HCT116 (cell line): ENCODE measurements around the gene PAOX. TPM values are rescaled to one million over a fixed set of nuclear protein-coding genes. Genes with fewer than 3 reads are reported as not detected.

Experiments used
- ATAC-seq: fragments of 200-7000 bp; cut with Tn5 transposase; 2 replicates; pipeline ENCODE4 v1.9.1; 2020; ENCODE audit warnings: mild to moderate bottlenecking, moderate library complexity
- BruUV-seq: library from RNA; stranded (reverse); fragments of 400-500 nt; replicated peaks from 2 replicates; lab custom pipeline; 2021; lab: Mats Ljungman, UMichigan
- CTCF ChIA-PET: fragments of 300-600 bp; sonication (Branson Sonifier 250); formaldehyde crosslinking; loops from one replicate; lab custom pipeline; 2021; ENCODE audit warnings: antibody characterized with exemption; lab: Charles Lee
- POLR2A ChIA-PET: fragments of 300-600, 350-600 bp; sonication (Branson Sonifier 250); formaldehyde crosslinking; loops from one replicate; lab custom pipeline; 2021; ENCODE audit warnings: antibody characterized with exemption; lab: Charles Lee
- RAD21 ChIA-PET, 2 experiments: fragments of 300-600 bp; sonication (Branson Sonifier 250); formaldehyde crosslinking; loops; one replicate each; lab custom pipeline; 2023; ENCODE audit warnings: low total read pairs in 2 of 2; ENCODE audit not compliant: uncharacterized antibody in 2 of 2, unreplicated experiment in 2 of 2, low non-redundant PET in 1 of 2; lab: Charles Lee
- DNase-seq: peaks from one replicate; pipeline ENCODE4 v3.0.0-alpha.2; 2010; ENCODE audit warnings: low read depth, low spot score
- H2AFZ ChIP-seq: fragments of 200-600 bp; shearing (Covaris generic), sonication (generic); 2 replicates; pipeline ENCODE4 v1.6.1; 2017; ENCODE audit warnings: low read depth, mixed run types, mixed read lengths, antibody characterized with exemption, low read length; ENCODE audit not compliant: poor library complexity, severe bottlenecking
- H3K27ac ChIP-seq: 2 replicates; pipeline ENCODE4 v1.5.1; 2012; ENCODE audit warnings: low read depth, low read length
- H3K27me3 ChIP-seq: fragments of 200-600 bp; sonication (generic); 2 replicates; pipeline ENCODE4 v1.6.1; 2016; ENCODE audit warnings: mixed run types, low read length, mixed read lengths; ENCODE audit not compliant: insufficient read depth
- H3K36me3 ChIP-seq, 2 experiments: fragments of 200-500 bp in 1 of 2; fragments of 200-600 bp in 1 of 2; sonication (Bioruptor generic) in 1 of 2; sonication (generic) in 1 of 2; 2 replicates each; pipeline versions ENCODE4 v1.5.1 to v1.6.1; 2014 to 2016; ENCODE audit warnings: low read length in 2 of 2, inconsistent platforms in 1 of 2, mixed read lengths in 1 of 2, mixed run types in 1 of 2; ENCODE audit not compliant: insufficient read depth in 2 of 2, control insufficient read depth in 1 of 2
- H3K4me1 ChIP-seq, 2 experiments: fragments of 200-600 bp in 1 of 2; sonication (generic) in 1 of 2; 2 replicates each; pipeline versions ENCODE4 v1.5.1 to v1.6.1; 2012 to 2017; ENCODE audit warnings: low read length in 2 of 2, inconsistent platforms in 1 of 2, mild to moderate bottlenecking in 1 of 2, mixed read lengths in 1 of 2, mixed run types in 1 of 2, moderate library complexity in 1 of 2; ENCODE audit not compliant: insufficient read depth in 2 of 2, control insufficient read depth in 1 of 2
- H3K4me2 ChIP-seq: fragments of 200-600 bp; sonication (generic); 2 replicates; pipeline ENCODE4 v1.6.1; 2017; ENCODE audit warnings: mixed run types, low read length, mixed read lengths
- H3K4me3 ChIP-seq, 2 experiments: fragments of 200-600 bp in 1 of 2; sonication (generic) in 1 of 2; replicated peaks in 1 of 2; 2 replicates each; pipeline ENCODE4 v1.5.1; 2011 to 2016; ENCODE audit warnings: low read length in 2 of 2, control low read depth in 1 of 2, low read depth in 1 of 2, mild to moderate bottlenecking in 1 of 2, mixed read lengths in 1 of 2, mixed run types in 1 of 2
- H3K79me2 ChIP-seq: fragments of 200-600 bp; sonication (generic); 2 replicates; pipeline ENCODE4 v1.6.1; 2017; ENCODE audit warnings: mild to moderate bottlenecking, mixed run types, low read length, moderate library complexity, mixed read lengths; ENCODE audit not compliant: insufficient read depth
- H3K9ac ChIP-seq: fragments of 200-600 bp; sonication (generic); 2 replicates; pipeline ENCODE4 v1.6.1; 2016; ENCODE audit warnings: low read length, mixed read lengths
- H3K9me2 ChIP-seq: fragments of 200-600 bp; sonication (generic), shearing (Covaris generic); 2 replicates; pipeline ENCODE4 v1.6.1; 2017; ENCODE audit warnings: mixed run types, mild to moderate bottlenecking, moderate library complexity; ENCODE audit not compliant: insufficient read depth
- H3K9me3 ChIP-seq, 2 experiments: fragments of 200-500 bp in 1 of 2; fragments of 200-600 bp in 1 of 2; sonication (Bioruptor generic) in 1 of 2; sonication (generic) in 1 of 2; 2 replicates each; pipeline ENCODE4 v1.6.1; 2014 to 2017; ENCODE audit warnings: low read length in 2 of 2, mixed read lengths in 2 of 2, inconsistent platforms in 1 of 2, low read depth in 1 of 2, mild to moderate bottlenecking in 1 of 2, mixed run types in 1 of 2, moderate library complexity in 1 of 2; ENCODE audit not compliant: control insufficient read depth in 1 of 2, insufficient read depth in 1 of 2
- H4K20me1 ChIP-seq: fragments of 200-600 bp; sonication (generic), shearing (Covaris generic); 2 replicates; pipeline ENCODE4 v1.6.1; 2017; ENCODE audit warnings: mixed run types, mild to moderate bottlenecking, moderate library complexity; ENCODE audit not compliant: insufficient read depth
- EGR1 ChIP-seq: IDR thresholded peaks from 2 replicates; pipeline ENCODE4 v1.6.1; 2012; ENCODE audit warnings: low read depth
- EZH2 ChIP-seq: fragments of 200-600 bp; sonication (generic); IDR thresholded peaks from 2 replicates; pipeline ENCODE4 v1.6.1; 2017; ENCODE audit warnings: antibody characterized with exemption, mixed run types
- EZH2phosphoT487 ChIP-seq: fragments of 200-600 bp; IDR thresholded peaks from 2 replicates; pipeline ENCODE4 v1.6.1; 2018; ENCODE audit warnings: antibody characterized with exemption, borderline replicate concordance
- FOSL1 ChIP-seq: IDR thresholded peaks from 2 replicates; pipeline ENCODE4 v1.6.1; 2012; ENCODE audit warnings: low read depth
- JUND ChIP-seq: IDR thresholded peaks from 2 replicates; pipeline ENCODE4 v1.6.1; 2012
- POLR2AphosphoS5 ChIP-seq: IDR thresholded peaks from 2 replicates; pipeline ENCODE4 v1.6.1; 2011; ENCODE audit warnings: mild to moderate bottlenecking, low read depth, low read length, moderate library complexity
- SIN3A ChIP-seq: IDR thresholded peaks from 2 replicates; pipeline ENCODE4 v1.6.1; 2012; ENCODE audit warnings: low read depth
- SP1 ChIP-seq: IDR thresholded peaks from 2 replicates; pipeline ENCODE4 v1.6.1; 2012; ENCODE audit warnings: low read depth
- TCF7L2 ChIP-seq: IDR thresholded peaks from 2 replicates; pipeline ENCODE4 v1.7.0; 2011; ENCODE audit warnings: borderline replicate concordance, inconsistent platforms; ENCODE audit not compliant: insufficient read depth, insufficient read length; ENCODE audit errors: extremely low read depth
- YY1 ChIP-seq: IDR thresholded peaks from 2 replicates; pipeline ENCODE4 v1.6.1; 2011; ENCODE audit warnings: low read length, low read depth, moderate library complexity, mild to moderate bottlenecking; ENCODE audit not compliant: insufficient replicate concordance; ENCODE audit errors: extremely low read depth
- ZBTB33 ChIP-seq: IDR thresholded peaks from 2 replicates; pipeline ENCODE4 v1.6.1; 2011; ENCODE audit warnings: mild to moderate bottlenecking, low read length, moderate library complexity; ENCODE audit not compliant: insufficient replicate concordance; ENCODE audit errors: extremely low read depth
- ZFX ChIP-seq: fragments of 450-650 bp; IDR thresholded peaks from 2 replicates; pipeline ENCODE4 v1.6.1; 2017
- ZNF274 ChIP-seq: fragments of 200-500 bp; sonication (Bioruptor generic); IDR thresholded peaks from 2 replicates; pipeline ENCODE4 v1.6.1; 2014; ENCODE audit warnings: mild to moderate bottlenecking, low read depth, low read length, inconsistent platforms
- intact Hi-C: fragments of 100-400 bp; cut with micrococcal nuclease; formaldehyde crosslinking; loops from 2 replicates; pipeline ENCODE4 v1.10.0; 2022
- total RNA-seq: library from RNA; stranded (reverse); gene quantifications from one replicate; pipeline ENCODE4 v1.2.1, GENCODE V29; 2021; ENCODE audit not compliant: unreplicated experiment
- TF ChIP-seq, protein P1 (sequence below): IDR thresholded peaks from 2 replicates; pipeline ENCODE4 v1.6.1; 2012

The PAOX gene
- total RNA-seq, 1 experiment from 2014 or later = 3.5 TPM

DNA sequence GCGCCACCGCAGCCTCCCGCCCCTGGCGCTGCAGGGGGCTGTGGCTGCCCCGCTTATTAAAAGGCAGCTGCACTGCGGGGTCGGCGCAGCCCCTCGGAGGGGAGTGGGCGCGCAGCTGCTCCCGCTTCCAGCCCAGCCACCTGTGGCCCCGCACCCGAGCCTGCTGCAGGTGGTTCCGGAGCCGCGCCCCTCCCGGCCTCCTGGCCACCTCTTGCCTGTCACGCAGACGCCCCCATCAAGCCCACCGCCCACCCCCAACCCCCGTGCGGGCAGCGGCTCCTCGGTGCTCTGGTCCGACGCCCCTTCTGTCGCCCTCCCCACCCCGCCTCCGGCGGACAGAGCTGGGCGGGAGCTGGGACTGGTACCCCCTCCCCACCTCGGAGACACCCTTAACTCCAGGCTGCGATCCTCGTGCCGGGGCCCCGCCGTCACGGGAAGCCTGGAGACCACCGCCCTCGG lies 42.9 kb upstream of the PAOX start:
- BruUV-seq = no TSS peak
- CTCF ChIA-PET = no interaction called here
- H3K4me3 ChIP-seq = no peak overlapping the region
- no peak overlapping the region for H3K27ac ChIP-seq
- H3K4me1 ChIP-seq = no peaks in the 10 kb centered on the region
- RAD21 ChIA-PET = no interaction called here
- H3K27me3 ChIP-seq = no peaks in the 10 kb centered on the region
- no peak overlapping the region for H2AFZ ChIP-seq
- H3K9ac ChIP-seq = no peak overlapping the region
- no peaks in the 10 kb centered on the region for H4K20me1 ChIP-seq
- ATAC-seq (no peak), DNase-seq (no peak)
- no peak for TF ChIP-seq SP1
- H3K9me3 ChIP-seq = no peaks in the 10 kb centered on the region
- no peak overlapping the region for H3K4me2 ChIP-seq
- H3K36me3 ChIP-seq = no peaks in the 10 kb centered on the region
- H3K9me2 ChIP-seq = no peaks in the 10 kb centered on the region
- H3K79me2 ChIP-seq = no peaks in the 10 kb centered on the region
- POLR2A ChIA-PET = no interaction called here
- intact Hi-C loops = no loop called here

DNA sequence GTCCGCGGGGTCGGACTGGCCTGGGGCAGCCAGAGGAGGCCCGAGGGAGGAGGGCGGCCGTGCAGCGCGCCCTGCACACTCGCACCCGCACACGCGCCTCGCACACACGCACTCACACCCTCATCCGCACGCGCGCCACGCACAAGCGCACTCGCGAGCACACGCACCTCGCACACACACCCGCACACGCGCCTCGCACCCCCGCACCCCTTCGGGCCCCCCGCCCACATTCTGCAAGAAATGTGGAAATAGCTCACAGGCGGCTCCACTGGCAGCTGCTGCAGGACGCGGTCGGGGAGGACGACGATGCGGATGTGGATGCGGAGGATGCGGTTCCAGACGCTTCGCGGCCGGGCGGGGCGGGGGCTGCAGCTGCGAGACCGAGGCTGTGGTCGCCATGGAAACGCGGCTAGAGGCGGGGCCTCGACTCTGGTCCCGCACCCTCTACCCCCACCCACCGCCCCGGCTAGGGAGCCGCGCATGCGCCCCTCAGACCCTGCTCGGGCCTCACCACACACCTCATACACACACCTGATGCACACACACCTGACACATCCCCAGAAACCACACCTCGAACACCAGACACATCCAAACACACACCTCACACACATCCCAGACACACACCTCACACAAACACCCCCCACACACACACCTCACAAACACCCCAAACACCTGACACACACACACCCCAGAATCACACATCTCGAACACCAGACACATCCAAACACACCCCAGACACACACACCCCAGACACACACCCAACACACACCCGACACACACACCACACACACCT lies 42.3 kb upstream of the PAOX start, which contains the start of gene CALY:
Gene CALY (minus strand): TSS at position 320 of the 793 bp plus-strand sequence. CDS start 7,907 bp downstream, outside the sequence.
- no peak within 1 kb of the TSS for H3K9ac ChIP-seq
- no peaks in the 10 kb centered on the region for H3K9me3 ChIP-seq
- H3K27ac ChIP-seq = no peak within 1 kb of the TSS
- no peak within 1 kb of the TSS for H3K4me3 ChIP-seq
- H4K20me1 ChIP-seq = no peaks in the 10 kb centered on the region
- ChIA-PET POLR2A (no interaction called here), RAD21 (no interaction called here), CTCF (no interaction called here)
- BruUV-seq = no TSS peak
- intact Hi-C loops = no loop called here
- H3K4me2 ChIP-seq = no peak within 1 kb of the TSS
- DNase-seq (no peak), ATAC-seq (no peak)
- no peaks in the 10 kb centered on the region for H3K9me2 ChIP-seq
- no peak within 1 kb of the TSS for H2AFZ ChIP-seq
- no peaks in the 10 kb centered on the region for H3K27me3 ChIP-seq
- no peaks in the 10 kb centered on the region for H3K4me1 ChIP-seq
- no peaks in the 10 kb centered on the region for H3K79me2 ChIP-seq
- H3K36me3 ChIP-seq = no peaks in the 10 kb centered on the region
- no peak for TF ChIP-seq ZBTB33
- no peak for TF ChIP-seq FOSL1
- TF ChIP-seq, protein P1, sequence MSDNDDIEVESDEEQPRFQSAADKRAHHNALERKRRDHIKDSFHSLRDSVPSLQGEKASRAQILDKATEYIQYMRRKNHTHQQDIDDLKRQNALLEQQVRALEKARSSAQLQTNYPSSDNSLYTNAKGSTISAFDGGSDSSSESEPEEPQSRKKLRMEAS = no peak
- TF ChIP-seq POLR2AphosphoS5 = no peak
- no peak for TF ChIP-seq TCF7L2
- TF ChIP-seq ZNF274 = no peak
- TF ChIP-seq SP1 = no peak
- no peak for TF ChIP-seq ZFX
- no peak for TF ChIP-seq JUND
- no peak for TF ChIP-seq EZH2
- TF ChIP-seq SIN3A = no peak
- no peak for TF ChIP-seq YY1
- TF ChIP-seq EGR1 = no peak
- no peak for TF ChIP-seq EZH2phosphoT487
